Measurements from ENCODE around the gene AGPAT3.

AGPAT3 gene

DNA sequence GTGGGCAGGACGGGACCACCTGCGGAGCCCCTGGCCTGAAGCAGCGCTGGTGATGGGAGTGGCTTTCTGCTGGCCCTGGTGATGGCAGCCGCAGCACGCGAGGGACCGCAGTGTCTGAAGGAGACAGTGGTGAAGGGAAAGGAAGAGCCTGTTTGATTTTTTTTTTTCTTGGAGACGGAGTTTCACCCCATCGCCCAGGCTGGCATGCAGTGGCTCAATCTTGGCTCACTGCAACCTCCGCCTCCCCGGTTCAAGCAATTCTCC is 106.9 kb downstream of the AGPAT3 start:
- no peak for DNase-seq

DNA sequence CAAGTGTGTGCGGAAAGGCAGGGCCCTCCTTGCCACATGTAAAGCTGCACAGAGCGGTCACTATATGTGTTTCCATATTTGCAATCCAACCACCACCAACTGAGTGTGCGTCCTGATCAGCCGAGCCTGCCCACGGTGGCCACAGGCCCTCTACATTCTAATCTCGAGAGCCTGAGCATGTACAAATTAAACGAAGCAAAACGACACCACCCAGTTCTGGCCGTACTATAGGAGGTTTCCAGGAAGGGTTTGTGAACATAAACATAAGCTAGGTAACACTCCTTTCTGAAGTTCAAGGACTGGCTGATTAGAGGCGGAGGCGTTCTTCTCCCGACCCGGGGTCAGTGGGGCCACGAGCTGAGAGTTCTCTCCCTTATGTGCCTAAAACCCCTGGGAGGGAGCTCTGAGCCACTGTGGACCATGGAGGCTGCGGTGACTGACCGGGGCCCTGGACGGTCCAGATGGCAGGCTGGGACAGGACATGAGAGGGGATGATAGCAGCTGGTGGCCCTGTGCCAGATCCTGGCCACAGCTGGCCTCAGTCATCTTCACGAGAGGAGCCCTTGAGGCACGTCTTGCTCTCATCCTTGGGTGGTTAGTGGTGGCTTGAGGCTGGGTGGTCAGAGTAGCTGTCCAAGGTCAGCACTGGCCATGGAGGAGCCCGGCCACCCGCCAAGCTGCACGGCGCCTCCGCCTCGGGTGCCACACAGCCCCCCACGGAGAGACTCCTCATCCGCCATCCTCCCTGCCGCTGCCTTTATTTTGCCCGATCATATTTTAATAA is 108.0 kb downstream of the AGPAT3 start:
- DNase-seq, result peak in 1 of 56 donors; percentile 20

DNA sequence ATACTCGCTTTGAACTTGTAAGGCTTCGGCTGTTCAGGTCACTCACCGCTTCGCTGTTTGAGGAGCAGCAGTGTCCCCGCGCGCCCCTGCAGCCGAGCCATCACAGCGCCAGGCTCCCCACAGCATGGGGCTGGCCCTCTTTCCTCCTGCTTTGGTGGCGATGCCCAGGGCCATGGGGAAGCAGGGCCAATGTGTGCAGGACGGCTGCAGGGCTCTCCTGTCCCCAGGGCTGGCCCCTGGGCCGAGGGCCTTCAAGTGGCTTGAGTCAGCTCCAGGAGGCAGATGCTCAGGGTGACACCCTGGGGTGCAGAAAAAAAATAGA is 108.6 kb downstream of the AGPAT3 start:
- DNase-seq, result no peak

DNA sequence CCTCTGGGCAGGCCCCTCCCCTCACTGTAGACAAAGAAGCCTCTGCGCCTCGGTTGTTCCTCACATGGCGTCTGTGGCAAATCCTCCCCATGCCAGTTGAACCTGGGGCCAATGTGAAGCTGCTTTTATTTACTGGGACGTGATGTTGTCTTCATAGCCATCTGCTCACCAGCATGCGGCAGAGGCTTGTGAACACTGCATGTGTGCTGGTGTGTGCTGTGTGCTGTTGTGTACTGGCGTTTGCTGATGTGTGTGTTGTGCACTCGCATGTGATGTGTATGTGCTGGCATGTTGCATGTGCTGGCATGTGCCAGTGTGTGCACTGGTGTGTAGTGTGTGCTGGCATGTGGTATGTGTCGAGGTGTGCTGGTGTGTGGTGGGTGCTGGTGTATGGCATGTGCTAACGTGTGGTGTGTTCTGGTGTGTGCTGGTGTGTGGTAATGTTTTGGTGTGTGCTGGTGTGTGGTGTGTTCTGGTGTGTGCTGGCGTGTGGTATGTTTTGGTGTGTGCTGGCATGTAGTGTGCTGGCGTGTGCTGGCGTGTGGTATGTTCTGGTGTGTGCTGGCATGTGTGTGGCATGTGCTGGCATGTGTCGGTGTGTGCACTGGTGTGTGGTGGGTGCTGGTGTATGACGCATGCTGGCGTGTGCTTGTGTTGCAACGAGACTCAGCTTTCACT is 109.9 kb downstream of the AGPAT3 start:
- DNase-seq, result no peak

DNA sequence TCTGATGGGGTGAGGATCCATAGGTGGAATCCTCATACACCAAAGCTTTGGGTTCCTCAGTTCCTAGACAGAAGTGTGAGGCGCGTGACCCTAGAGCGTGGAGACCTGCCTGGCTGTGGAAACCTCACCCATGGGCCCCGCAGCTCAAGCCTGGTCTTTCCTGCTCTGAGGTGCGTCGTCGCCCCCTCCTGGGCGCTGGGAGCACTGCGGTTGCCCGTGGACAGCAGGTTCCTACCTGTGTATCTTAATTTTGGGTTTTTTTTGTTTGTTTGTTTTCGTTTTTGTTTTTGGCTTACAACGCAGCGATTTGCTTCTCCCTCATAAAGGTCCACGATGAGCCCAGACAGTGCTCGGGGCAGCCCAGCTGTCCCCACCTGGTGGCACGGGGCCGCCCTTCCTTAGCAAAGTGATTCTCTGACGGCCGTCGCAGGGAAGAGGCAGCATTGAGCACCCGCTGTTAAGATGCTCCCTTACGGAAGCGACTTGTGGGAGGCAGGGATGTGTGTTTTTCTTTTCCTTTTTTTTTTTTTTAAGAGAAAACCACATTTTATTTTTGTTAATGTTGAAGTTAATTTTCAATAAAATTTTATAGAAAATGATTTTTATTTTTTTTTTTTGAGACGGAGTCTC is 110.6 kb downstream of the AGPAT3 start:
- peak in 51 of 56 donors; percentile 20 to 88 (median 57) for DNase-seq

DNA sequence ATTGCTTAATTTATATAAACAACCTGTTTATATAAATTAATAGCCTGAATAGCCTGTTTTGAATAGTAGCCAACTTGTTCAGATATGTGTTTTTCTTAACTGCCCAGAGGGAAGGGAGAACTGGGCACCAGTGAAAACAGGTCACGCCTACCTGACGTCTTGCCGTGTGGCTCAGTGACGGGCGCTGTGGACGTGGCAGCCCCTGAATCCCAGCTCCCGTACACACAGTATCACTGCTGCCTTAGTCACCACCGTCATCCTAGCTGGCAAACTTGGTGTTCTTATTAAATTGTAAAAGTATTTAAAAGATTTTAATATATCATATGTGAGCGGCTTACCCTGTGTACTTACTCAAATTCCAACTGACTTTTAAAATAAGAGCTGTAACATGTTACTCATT is 111.6 kb downstream of the AGPAT3 start:
- DNase-seq, result no peak

DNA sequence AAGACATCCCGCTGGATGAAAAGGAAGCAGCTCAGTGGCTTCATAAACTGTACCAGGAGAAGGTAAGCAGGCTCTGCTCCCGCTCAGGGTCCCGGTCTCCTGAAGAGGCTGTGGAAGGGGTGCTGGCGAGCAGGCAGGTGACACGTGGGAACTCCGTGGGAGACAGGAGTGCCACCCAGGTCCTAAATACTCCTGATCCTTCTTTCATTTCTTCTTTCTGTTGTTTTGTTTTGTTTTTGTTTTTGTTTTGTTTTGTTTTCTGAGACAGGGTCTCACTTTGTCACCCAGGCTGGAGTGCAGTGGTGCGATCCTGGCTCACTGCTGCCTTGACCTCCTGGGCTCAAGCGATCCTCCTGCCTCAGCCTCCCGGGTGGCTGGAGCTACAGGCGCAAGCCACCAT is 113.0 kb downstream of the AGPAT3 start:
- DNase-seq, result no peak

DNA sequence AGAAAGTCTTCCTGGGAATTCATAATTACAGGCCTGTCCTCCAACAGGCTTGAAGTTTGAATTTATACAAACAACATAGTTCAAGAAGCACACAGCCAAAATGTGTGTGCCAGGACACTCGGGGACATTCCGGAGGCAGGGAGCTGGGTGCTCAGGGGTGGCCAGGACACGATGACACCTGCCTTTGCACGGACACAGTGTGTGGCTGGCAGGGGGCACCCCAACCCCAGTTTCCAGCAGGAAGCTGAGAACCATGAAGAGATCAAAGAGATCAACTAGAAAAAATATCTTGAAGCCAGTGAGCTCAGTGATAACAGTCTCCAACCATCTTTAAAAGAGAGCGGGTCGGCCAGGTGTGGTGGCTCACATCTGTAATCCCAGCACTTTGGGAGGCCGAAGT is 114.6 kb downstream of the AGPAT3 start:
- DNase-seq, result peak in 16 of 56 donors; percentile 9 to 68 (median 34)

DNA sequence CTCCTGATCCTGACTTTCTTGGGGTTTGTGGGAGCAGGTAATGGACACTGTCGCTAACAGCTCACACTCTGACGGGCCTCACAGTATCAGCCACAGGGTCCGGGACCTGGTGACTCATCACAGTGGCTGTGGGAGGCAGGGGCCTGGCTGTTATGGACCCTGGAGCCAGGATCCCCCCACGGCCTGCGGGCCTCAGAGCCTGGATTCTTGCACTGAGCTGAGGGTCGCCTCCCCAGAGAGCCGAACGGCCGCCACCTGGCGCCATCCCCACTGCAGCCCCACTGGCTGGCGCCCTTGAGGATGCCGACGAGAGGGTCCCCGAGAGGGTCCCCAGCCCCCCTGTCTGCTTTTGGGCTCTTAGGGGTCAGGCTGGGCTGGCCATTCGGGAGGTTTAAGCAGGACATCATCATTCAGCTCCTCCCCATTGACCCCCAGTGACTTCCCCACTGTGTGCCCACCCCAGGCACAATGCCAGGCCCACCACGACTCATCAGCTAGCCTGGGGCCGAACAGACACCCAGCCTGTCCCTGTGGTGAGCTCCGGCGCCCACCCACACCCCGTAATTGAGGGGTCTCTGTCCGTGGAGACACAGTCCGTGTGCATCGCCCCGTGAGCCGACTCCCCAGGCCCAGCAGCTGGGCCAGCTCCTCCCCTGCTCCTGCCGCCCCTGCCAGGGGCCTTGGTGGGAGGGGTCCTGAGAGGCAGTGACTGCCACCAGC is 116.3 kb downstream of the AGPAT3 start:
- DNase-seq, result no peak

DNA sequence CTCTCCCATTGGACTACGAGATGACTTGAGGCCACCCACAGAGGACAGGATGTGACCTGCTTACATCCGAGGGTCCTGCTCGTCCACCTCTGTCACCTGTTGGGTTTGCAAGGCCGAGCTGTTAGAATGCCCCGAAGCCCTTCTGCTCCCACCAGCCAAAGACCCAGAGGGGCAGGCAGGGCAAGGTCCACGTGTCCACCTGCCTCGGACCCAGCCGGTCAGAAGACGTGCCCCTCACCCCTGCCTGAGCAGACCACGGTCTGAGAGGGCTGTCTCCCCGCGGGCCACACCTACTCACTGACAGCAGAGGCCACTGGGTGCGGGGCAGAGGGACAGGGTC is 116.8 kb downstream of the AGPAT3 start:
- no peak for DNase-seq

DNA sequence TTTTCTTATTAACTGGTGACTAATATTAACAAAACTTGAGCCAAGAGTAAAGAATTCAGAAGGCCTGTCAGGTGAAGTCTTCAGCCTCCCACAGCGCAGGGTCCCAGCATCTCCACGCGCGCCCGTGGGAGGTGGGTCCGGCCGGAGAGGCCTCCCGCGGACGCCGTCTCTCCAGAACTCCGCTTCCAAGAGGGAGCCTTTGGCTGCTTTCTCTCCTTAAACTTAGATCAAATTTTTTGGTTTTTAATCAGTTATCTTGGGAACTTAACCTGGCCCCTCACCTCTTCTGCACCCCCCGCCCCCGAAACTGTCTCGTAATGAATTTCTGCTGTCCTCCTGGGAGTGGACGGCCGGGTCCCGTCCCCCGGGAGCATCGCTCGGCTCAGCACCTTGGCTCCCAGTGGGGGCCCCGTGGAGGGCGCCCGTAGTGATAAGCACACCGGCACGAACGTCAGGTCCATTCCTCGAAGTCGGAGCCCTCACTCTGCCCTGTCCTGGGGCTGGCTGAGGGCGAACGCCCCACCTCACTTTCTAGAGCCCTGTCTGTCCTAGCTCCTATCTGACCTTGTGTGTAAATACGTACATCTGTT is 117.6 kb downstream of the AGPAT3 start:
- DNase-seq, result no peak

DNA sequence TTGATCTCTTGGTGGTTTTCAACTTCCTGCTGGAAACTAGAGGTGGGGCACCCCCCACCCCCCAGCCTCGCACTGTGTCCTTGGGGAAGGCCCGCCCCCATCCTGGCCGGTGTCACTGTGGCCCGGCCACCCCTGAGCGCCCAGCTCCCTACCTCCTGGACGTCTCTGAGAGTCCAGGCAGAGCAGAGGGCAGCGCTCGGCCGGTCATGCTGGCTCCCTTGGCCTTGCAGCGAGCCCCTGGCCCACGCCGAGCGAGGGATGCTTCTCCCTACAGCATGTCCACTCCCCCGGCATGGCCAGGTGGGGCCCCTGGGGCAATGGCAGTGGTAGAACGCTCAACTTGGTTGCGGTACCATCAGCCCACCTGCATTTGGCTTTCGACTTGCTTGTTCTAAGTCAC is 118.4 kb downstream of the AGPAT3 start:
- no peak for DNase-seq

DNA sequence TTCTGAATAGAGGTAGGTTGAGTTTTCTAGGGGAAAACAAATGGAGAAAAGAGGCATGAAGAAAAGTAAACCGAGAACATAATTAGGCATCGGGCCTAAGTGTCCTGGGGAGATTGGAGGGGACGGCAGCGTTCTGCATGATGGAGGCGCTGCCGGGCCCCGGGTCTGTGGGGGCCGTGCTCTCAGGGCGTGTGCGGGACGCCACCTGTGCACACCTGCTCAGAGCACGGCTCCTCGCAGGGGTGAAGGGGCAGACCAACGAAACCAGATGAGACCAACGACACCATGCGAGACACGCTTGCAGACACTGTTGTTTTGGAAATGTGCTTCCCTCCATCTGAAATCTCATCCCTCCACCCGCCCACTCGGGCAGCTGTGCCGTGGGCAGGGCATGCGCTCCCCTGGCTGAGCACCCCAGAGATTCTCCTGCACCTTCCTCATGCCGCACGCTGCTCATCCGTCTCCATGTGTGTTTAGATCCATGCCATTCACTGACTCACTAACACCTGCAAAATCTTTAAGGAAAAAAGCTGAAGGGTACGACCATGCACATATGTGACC is 118.9 kb downstream of the AGPAT3 start:
- no peak for DNase-seq

DNA sequence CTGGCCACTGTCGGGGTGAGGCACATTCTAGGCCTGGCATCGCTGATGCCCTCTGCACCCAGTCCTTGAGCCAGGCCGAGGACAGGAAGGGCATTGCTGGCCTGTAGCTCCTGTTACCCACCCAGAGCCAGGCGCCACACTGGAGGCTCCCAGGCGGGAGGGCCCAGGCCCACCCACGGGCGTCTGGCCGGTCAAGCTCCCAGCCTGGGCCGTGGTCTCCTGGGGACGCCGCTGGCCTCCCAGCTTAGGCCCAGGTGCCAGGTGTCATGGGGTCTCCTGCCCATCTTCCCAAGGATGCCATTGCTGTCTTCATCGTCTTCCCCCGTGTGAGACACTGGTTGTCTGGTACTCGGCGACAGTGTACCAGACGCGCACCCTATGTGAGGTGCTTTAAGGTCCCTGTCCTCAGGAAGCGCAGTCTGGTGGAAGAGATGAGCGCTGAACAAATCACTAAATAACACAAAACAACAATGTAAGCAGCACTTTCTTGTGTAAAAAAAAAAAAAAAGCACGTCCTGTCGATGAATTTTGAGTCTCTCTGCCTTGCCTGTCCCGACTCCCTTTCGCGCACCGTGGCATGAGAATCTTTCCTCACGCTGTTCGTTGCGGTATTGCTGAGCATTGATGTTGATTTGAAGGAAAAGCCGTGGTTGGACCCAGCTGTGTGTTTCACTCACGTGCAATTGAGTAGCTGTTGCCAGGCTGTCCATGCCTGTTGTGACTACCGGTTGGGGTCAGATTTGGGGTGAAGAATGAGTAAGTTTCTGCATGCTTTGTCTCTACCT is 120.1 kb downstream of the AGPAT3 start:
- DNase-seq, result no peak

DNA sequence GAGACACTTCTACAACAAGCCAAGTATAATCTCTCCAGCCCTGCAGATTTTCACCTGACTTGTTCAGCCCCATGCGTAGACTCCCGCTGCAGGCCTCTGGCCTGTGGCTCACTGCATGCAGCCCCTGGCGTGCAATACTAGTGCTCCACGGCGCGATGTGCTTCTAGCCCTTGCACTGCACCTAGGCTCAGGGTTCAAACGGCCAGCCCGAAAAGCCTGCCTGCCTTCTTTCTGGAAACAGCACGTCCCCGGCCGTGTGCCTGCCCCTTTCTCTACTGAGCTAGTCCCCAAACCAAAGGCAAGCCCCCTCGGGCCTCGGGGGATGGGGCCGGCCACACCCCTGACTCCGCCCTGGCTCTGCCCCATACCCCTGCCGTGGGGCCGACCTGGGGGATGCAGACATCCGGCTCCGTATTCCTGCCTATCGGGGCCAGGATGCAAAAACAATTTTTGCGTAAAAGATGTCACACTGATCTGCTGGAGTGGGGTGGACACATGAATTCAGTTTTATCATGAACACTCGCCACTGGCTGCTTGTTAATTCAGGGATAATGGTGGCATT is 120.7 kb downstream of the AGPAT3 start:
- DNase-seq, result no peak

DNA sequence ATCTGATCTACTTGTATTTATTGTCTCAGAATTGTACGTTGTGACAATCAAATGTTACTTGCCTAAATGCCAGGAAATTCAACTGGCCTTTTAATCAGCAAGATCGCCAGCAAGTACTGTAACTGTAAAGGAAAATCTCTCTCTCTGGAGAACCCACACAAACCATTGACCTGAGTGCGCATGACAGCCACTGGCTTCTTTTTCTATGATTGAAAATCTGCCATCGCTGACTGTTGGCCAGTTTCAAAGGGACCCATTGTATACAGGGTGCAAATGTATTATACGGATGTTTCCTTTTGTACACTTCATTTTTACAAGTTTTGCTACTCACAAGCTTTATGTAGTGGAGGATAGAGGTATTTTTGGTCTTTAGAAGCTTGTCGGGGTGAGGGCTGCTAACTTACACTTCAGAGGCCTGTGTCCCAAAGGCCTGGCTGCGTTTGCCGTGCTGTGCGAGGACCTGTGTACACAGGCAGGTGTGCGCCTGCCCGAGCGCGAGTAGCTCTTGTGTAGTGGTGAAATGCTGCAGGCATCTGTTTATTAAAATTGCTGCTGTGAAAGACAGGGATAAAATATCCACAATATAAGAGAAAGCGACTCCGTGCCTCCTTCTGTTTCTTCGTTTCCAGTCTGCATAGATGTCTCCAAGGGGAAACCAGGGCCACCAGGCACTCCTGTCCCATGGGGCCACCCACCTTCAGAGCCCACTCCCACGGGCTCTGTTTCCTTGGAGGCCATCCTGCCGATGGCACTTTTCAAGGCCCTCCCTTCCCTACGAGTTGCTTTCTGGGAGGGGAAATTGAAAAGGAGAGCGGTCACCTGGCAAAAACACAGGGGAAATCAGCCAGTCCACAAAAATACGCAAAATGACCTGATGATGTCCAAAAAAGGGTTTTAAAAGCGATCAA is 121.8 kb downstream of the AGPAT3 start:
- peak in 27 of 56 donors; percentile 9 to 62 (median 42) for DNase-seq

DNA sequence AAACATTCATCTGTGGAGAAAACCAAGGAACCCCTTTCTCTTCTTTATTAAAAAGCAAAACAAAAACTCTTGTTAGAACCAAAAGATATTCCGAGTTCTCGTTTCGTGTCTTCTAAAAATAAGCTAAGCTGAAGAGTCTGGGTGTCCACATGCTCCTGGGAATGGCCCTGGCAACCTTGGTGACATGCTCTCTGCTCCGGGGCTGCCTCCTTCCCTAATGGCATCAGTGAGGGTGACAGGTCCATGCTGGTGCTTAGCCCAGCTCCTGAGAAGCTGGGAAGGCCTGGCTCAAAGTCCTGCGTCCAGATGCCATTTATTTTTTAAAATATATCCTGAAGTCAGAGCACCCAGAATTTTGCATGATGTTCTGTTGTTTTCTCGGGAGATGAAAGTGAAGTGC is 122.5 kb downstream of the AGPAT3 start:
- DNase-seq, result peak in 1 of 56 donors; percentile 21

DNA sequence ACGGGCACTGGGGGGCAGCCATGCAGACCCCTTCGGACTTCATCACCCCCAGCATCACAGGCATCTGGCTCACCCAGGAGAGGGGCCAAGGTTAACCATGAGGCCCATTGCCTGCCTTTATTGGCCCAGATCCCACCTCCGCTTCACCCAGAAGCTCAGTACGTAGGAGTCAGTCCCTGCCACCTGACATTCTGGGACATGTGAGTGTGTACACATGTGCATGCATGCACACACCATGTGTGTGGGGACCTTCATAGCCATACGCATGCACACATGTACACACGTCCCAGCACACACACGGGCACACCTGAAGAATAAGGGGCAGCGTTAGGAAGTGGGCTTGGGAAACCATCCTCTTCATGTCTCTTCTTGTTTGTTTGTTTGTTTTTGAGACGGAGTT is 123.0 kb downstream of the AGPAT3 start:
- no peak for DNase-seq

DNA sequence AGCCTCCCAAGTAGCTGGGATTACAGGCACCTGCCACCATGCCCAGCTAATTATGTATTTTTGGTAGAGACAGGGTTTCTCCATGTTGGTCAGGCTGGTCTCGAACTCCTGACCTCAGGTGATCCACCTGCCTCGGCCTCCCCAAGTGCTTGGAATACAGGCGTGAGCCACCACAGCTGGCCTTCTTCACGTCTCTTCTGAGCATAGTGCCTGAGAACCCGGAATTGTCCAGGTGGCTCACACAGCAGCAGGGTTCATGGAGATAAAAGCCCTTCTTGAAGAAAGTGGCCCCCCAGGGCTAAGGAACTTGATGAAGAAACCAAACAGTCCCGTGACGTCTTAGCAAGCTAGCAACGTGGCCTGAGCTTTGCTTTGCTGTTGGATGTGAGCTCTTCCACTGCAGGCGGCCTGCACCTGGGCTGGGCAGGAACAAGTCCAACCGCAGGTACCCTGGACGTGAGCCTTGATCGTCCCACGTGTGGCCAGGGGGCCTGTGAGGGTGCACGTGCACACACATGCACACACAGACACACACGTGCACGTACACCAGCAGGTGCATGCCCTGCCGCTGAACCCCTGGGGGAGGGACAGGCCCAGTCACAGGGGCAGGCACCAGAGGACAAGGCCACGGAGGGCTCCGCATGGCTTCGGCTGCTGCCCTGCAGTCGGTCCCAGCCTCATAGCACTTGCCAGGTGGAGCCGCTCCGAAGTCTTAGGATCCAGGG is 123.6 kb downstream of the AGPAT3 start:
- no peak for DNase-seq

Measured in nucleus accumbens (tissue), 56 donors.